Endodermal cell (in vitro differentiated cells): ENCODE data around the gene RGS9. TPM values are rescaled to one million over a fixed set of nuclear protein-coding genes. Genes with fewer than 3 reads are reported as not detected.

Experiments
- DNase-seq: peaks from one replicate; pipeline ENCODE4 v3.0.0-alpha.2; 2017
- H3K27ac ChIP-seq: 2 replicates; pipeline ENCODE4 v1.5.1; 2013; ENCODE audit warnings: mild to moderate bottlenecking, low read depth, low read length, moderate library complexity
- H3K27me3 ChIP-seq: 2 replicates; pipeline ENCODE4 v1.6.1; 2013; ENCODE audit warnings: mild to moderate bottlenecking, low read length, moderate library complexity; ENCODE audit not compliant: insufficient read depth, control insufficient read depth, poor library complexity, severe bottlenecking
- H3K36me3 ChIP-seq: 2 replicates; pipeline ENCODE4 v1.7.0; 2013; ENCODE audit warnings: mild to moderate bottlenecking, low read length, moderate library complexity; ENCODE audit not compliant: control insufficient read depth, insufficient read depth
- H3K4me1 ChIP-seq: one replicate; pipeline ENCODE4 v1.7.0; 2013; ENCODE audit warnings: low read length; ENCODE audit not compliant: control insufficient read depth, insufficient read depth
- H3K4me3 ChIP-seq: 2 replicates; pipeline ENCODE4 v1.5.1; 2013; ENCODE audit warnings: mild to moderate bottlenecking, low read length, moderate library complexity
- H3K9ac ChIP-seq: 2 replicates; pipeline ENCODE4 v1.6.1; 2013; ENCODE audit warnings: mild to moderate bottlenecking, low read length, moderate library complexity; ENCODE audit not compliant: poor library complexity, severe bottlenecking; ENCODE audit errors: extremely low read depth
- H3K9me3 ChIP-seq: 2 replicates; pipeline ENCODE4 v1.6.1; 2013; ENCODE audit warnings: mild to moderate bottlenecking, low read length, moderate library complexity; ENCODE audit not compliant: control insufficient read depth
- H3K27ac Mint-ChIP-seq: 2 replicates; pipeline ENCODE4 v1.8.0; 2020; ENCODE audit warnings: mixed read lengths
- H3K27me3 Mint-ChIP-seq: 2 replicates; pipeline ENCODE4 v1.8.0; 2021; ENCODE audit warnings: mild to moderate bottlenecking, mixed read lengths; ENCODE audit not compliant: insufficient read depth
- H3K36me3 Mint-ChIP-seq: 2 replicates; pipeline ENCODE4 v1.8.0; 2020; ENCODE audit warnings: low read depth, mixed read lengths
- H3K4me1 Mint-ChIP-seq: 2 replicates; pipeline ENCODE4 v1.8.0; 2020; ENCODE audit warnings: mixed read lengths
- H3K4me3 Mint-ChIP-seq: 2 replicates; pipeline ENCODE4 v1.8.0; 2020; ENCODE audit warnings: mild to moderate bottlenecking, moderate library complexity, mixed read lengths
- H3K9me3 Mint-ChIP-seq: 2 replicates; pipeline ENCODE4 v1.8.0; 2020; ENCODE audit warnings: mild to moderate bottlenecking, mixed read lengths
- WGBS, 2 experiments: methylation state at CpG; one replicate each; pipeline versions ENCODE4 v1.1.5 to v1.1.7; 2013; ENCODE audit warnings: missing lambda C conversion rate in 2 of 2, mixed read lengths in 1 of 2; ENCODE audit not compliant: insufficient coverage in 1 of 2, insufficient read length in 1 of 2; 5-methylcytosine and 5-hydroxymethylcytosine counted together
- total RNA-seq, 2 donors: library from RNA; stranded (reverse); fragmentation: NEBNext Ultra II Directional in 1 of 2; extraction: Animal tissue kit (Norgen Biotek cat#: 25700) in 1 of 2; gene quantifications; 2 replicates in 1 of 2; 3 replicates in 1 of 2; pipeline ENCODE4 v1.2.1, GENCODE V29; 2021
- TF ChIP-seq, protein P1 (sequence below): fragments of 200-600 bp; sonication (generic); conservative IDR thresholded peaks from 2 replicates; pipeline ENCODE4 v1.5.0; 2021; ENCODE audit warnings: antibody characterized with exemption, mild to moderate bottlenecking

Gene RGS9
- total RNA-seq, 2 donors from 2014 or later, result 11.1 to 14.7 TPM

DNA sequence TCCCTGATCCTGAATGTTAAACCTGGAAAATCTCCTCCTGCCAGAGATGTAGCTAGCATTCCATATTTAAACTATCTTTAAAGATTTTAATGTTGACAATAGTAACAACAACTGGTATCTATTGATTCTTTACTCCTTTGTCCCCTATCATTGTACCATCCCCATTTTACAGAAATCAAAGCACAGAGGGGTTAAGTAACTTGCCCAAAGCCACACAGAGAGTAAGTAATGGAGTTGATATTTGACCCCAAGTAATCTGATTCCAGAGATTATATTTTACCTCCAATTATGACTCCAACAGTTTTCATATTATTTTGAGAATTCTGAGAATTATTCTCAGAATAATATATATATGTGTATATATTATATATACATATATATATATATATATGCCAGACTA, 37.7 kb upstream of the RGS9 start:
- TF ChIP-seq, protein P1, sequence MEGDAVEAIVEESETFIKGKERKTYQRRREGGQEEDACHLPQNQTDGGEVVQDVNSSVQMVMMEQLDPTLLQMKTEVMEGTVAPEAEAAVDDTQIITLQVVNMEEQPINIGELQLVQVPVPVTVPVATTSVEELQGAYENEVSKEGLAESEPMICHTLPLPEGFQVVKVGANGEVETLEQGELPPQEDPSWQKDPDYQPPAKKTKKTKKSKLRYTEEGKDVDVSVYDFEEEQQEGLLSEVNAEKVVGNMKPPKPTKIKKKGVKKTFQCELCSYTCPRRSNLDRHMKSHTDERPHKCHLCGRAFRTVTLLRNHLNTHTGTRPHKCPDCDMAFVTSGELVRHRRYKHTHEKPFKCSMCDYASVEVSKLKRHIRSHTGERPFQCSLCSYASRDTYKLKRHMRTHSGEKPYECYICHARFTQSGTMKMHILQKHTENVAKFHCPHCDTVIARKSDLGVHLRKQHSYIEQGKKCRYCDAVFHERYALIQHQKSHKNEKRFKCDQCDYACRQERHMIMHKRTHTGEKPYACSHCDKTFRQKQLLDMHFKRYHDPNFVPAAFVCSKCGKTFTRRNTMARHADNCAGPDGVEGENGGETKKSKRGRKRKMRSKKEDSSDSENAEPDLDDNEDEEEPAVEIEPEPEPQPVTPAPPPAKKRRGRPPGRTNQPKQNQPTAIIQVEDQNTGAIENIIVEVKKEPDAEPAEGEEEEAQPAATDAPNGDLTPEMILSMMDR, result no peak
- Histone ChIP-seq H3K4me3 (no peak overlapping the region), H3K27ac (no peak overlapping the region), H3K36me3 (no peaks in the 10 kb centered on the region), H3K4me1 (no peaks in the 10 kb centered on the region), H3K9ac (no peak overlapping the region), H3K9me3 (no peaks in the 10 kb centered on the region), H3K27me3 (no peaks in the 10 kb centered on the region)
- peaks cover 4% of the 10 kb centered on the region for H3K36me3 Mint-ChIP-seq
- peaks cover 5% of the 10 kb centered on the region for H3K4me1 Mint-ChIP-seq
- H3K27ac Mint-ChIP-seq, result no peak overlapping the region
- H3K27me3 Mint-ChIP-seq, result no peaks in the 10 kb centered on the region
- no peak overlapping the region for H3K4me3 Mint-ChIP-seq
- no peaks in the 10 kb centered on the region for H3K9me3 Mint-ChIP-seq
- no peak for DNase-seq

DNA sequence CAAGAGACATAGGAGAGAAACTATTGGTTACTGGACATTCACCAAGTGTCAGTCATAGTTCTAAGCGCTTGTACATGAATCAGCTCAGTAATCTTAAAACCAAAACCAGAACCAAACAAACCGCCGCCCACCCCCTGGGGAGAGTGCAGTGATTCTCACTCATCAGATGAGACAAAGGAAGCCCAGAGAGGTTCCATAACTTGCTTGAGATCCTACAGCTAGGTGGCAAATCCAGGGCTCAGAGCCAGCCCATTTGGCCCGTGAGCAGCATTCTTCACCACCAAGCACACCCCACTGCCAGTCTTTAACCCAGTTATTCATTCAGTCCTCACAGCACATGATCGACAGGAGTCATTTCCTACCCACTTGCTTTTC, 37.2 kb upstream of the RGS9 start:
- Mint-ChIP-seq H3K4me1 (peaks cover 5% of the 10 kb centered on the region), H3K9me3 (no peaks in the 10 kb centered on the region), H3K36me3 (peaks cover 4% of the 10 kb centered on the region), H3K4me3 (peak overlapping the region; percentile 62), H3K27me3 (no peaks in the 10 kb centered on the region), H3K27ac (peak overlapping the region; percentile 39)
- Histone ChIP-seq H3K9ac (no peak overlapping the region), H3K4me1 (no peaks in the 10 kb centered on the region), H3K4me3 (peak overlapping the region; percentile 33), H3K27ac (no peak overlapping the region), H3K9me3 (no peaks in the 10 kb centered on the region), H3K36me3 (no peaks in the 10 kb centered on the region), H3K27me3 (no peaks in the 10 kb centered on the region)
- 84 to 86% methylated on average over 2 to 5 of the region's 5 CpGs for WGBS, 2 experiments
- DNase-seq, result peak; percentile 75
- TF ChIP-seq, protein P1, result no peak

DNA sequence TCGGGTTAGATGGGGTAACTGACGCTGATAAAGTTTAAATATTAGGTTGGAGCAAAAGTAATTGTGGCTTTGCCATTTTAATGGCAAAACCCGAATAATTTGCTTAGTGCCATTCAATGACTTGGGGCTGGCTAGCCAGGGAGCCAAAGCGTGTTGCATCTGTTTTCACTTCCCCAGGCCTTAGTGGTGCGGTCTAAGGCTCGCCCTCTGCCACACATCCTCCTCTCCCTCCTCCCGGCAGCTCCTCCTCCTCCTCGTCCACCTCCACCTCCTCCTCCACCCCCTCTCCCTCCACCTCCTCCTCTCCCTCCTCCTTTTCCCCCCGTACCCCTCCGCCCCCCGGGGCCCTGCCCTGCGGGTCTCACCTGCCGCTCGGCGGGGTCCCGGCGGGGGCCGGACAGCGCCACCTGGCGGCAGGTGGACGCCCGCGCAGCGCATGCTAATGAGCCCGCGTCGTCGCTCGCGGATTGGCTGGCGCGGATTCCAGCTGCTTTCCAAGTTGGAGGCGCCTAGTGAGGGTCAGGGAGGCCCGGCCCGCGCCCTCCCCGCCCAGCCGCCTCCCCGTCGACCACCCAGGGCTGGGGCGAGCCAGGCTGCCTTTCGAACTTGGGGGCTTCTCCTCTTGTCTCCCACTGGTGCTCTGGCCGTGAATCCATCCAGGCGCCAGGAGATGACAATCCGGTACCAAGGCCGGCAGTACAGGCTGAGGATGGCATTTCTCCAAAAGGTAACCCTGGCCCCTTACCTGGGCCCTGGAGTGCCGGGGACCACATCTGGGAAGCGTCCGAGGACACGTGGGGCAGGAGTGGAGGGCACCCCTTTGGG, 36.6 kb upstream of the RGS9 start:
- H3K9ac ChIP-seq, result peak overlapping the region; percentile 45
- no peaks in the 10 kb centered on the region for H3K27me3 ChIP-seq
- peak overlapping the region; percentile 80 for H3K4me3 ChIP-seq
- H3K4me3 Mint-ChIP-seq, result peak overlapping the region; percentile 62
- WGBS, 2 experiments, result 15 to 22% methylated on average over 15 to 50 of the region's 50 CpGs
- peak overlapping the region; percentile 66 for H3K27ac Mint-ChIP-seq
- H3K4me1 ChIP-seq, result no peaks in the 10 kb centered on the region
- no peak overlapping the region for H3K27ac ChIP-seq
- H3K4me1 Mint-ChIP-seq, result peaks cover 5% of the 10 kb centered on the region
- peaks cover 6% of the 10 kb centered on the region for H3K36me3 Mint-ChIP-seq
- no peaks in the 10 kb centered on the region for H3K36me3 ChIP-seq
- no peaks in the 10 kb centered on the region for H3K9me3 ChIP-seq
- DNase-seq, result peak; percentile 97
- TF ChIP-seq, protein P1, result peak; percentile 88
- H3K9me3 Mint-ChIP-seq, result no peaks in the 10 kb centered on the region
- H3K27me3 Mint-ChIP-seq, result no peaks in the 10 kb centered on the region
